C4-2B (cell line): Measurements from ENCODE around the gene SMARCC2.

Experiments used
- CTCF ChIP-seq: fragments of 450-650 bp; conservative IDR thresholded peaks from 2 replicates; pipeline ENCODE4 v1.5.1; 2017; ENCODE audit warnings: mild to moderate bottlenecking
- ZFX ChIP-seq: fragments of 450-650 bp; IDR thresholded peaks from 2 replicates; pipeline ENCODE4 v1.6.1; 2017

GRCh38 chr12:56127888-56128669 lies 61.2 kb downstream of the SMARCC2 start, which contains the start of gene ESYT1:
- TF ChIP-seq CTCF (no peak), ZFX (no peak; the same call in 1 of the 2 replicates)
